Fibroblast of villous mesenchyme (primary cell): ENCODE data around the gene SHCBP1L. TPM values are rescaled to one million over a fixed set of nuclear protein-coding genes. Genes with fewer than 3 reads are reported as not detected.

Experiments used
- DNase-seq: peaks from one replicate; pipeline ENCODE4 v3.0.0-alpha.2; 2010; ENCODE audit warnings: low read depth
- H3K4me3 ChIP-seq: 2 replicates; pipeline ENCODE4 v1.5.1; 2011; ENCODE audit warnings: low read depth, mild to moderate bottlenecking, low read length
- total RNA-seq: library from RNA; depleted of rRNA; stranded (reverse); fragments of >200 nt; gene quantifications from 2 replicates; pipeline ENCODE4 v1.2.3, GENCODE V29; 2012
- TF ChIP-seq, protein P1 (sequence below): IDR thresholded peaks from 2 replicates; pipeline ENCODE4 v1.5.1; 2012; ENCODE audit warnings: low read depth, mild to moderate bottlenecking, low read length; ENCODE audit not compliant: insufficient read depth

Gene SHCBP1L
- total RNA-seq, 1 donor = under 0.01 TPM

DNA sequence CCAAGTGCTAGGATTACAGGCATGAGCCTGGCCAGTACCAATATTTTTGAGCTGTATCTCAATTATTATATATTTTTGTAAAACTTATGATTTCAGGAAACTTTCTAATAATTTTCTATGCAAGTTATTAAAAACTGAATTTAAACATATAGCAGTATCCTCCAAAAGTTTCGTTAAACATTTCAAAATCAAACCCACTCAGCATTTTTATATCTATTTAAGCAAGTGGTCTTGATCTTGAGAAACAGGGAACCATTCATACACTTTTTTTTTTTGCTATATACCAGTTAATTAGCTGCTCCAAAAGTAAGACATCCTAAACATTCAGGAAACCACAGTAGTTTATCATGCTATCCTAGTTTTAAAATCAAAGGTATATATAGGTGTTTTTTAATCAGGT is 22.0 kb downstream of the SHCBP1L start:
- TF ChIP-seq, protein P1, sequence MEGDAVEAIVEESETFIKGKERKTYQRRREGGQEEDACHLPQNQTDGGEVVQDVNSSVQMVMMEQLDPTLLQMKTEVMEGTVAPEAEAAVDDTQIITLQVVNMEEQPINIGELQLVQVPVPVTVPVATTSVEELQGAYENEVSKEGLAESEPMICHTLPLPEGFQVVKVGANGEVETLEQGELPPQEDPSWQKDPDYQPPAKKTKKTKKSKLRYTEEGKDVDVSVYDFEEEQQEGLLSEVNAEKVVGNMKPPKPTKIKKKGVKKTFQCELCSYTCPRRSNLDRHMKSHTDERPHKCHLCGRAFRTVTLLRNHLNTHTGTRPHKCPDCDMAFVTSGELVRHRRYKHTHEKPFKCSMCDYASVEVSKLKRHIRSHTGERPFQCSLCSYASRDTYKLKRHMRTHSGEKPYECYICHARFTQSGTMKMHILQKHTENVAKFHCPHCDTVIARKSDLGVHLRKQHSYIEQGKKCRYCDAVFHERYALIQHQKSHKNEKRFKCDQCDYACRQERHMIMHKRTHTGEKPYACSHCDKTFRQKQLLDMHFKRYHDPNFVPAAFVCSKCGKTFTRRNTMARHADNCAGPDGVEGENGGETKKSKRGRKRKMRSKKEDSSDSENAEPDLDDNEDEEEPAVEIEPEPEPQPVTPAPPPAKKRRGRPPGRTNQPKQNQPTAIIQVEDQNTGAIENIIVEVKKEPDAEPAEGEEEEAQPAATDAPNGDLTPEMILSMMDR = no peak
- no peak overlapping the region for H3K4me3 ChIP-seq
- DNase-seq = no peak

GRCh38 chr1:182927693-182928433 is 25.1 kb downstream of the SHCBP1L start:
- TF ChIP-seq, protein P1 = no peak
- no peak overlapping the region for H3K4me3 ChIP-seq
- DNase-seq = no peak

DNA sequence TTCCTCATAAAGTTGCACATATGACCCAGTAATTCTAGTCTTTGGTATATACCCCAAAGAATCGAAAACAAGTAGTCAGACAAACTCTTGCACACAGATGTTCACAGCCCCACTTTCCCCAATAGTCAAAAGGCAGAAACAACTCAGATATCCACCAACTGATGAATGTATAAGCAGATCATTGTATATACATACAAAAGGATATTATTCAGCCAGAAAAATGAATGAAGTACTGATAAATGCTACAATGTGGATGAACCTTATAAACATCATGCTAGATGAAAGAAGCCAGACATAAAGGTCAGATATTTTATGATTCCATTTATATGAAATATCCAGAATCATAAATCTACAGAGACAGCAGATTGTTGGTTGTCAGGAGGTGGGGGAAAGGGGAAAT is 27.3 kb downstream of the SHCBP1L start:
- TF ChIP-seq, protein P1 = no peak
- DNase-seq = no peak
- H3K4me3 ChIP-seq = no peak overlapping the region

DNA sequence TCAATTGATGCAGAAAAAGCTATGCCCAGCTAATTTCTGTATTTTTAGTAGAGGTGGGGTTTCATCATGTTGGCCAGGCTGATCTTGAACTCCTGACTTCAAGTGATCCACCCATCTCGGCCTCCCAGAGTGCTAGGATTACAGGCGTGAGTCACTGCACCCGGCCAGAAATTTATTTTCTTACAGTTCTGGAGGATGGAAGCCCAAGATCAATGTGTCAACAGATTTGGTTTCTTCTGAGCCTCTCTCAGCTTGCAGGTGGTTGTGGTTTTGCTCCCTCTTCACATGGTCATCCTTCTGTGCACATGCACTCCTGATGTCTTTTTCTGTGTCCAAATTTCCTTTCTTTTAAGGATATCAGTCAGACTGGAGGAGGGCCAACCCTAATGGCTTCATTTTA is 35.6 kb downstream of the SHCBP1L start:
- TF ChIP-seq, protein P1 = no peak
- no peak overlapping the region for H3K4me3 ChIP-seq
- no peak for DNase-seq

GRCh38 chr1:182913401-182913800 is 39.6 kb downstream of the SHCBP1L start:
- DNase-seq = no peak
- H3K4me3 ChIP-seq = no peak overlapping the region
- TF ChIP-seq, protein P1 = no peak

DNA sequence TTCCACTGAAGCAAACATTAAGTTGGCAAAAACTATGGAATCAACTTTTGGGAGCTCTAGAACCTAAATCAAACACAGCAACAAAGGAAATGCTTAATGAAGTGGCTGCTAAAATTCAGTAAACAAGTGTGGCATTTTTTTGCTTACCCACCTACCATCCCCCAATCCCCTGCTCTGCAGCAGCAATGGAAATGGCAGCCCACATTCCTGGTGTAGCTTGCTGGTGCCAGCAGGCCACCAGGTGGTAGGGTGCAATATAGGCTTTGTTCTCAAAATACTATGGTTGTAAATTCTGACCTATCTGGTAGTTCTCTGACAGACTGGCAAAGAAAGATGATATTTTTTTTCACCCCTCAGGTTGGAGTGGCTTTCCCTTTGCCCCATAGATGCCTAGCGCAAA is 42.8 kb downstream of the SHCBP1L start:
- no peak overlapping the region for H3K4me3 ChIP-seq
- TF ChIP-seq, protein P1 = no peak
- no peak for DNase-seq

DNA sequence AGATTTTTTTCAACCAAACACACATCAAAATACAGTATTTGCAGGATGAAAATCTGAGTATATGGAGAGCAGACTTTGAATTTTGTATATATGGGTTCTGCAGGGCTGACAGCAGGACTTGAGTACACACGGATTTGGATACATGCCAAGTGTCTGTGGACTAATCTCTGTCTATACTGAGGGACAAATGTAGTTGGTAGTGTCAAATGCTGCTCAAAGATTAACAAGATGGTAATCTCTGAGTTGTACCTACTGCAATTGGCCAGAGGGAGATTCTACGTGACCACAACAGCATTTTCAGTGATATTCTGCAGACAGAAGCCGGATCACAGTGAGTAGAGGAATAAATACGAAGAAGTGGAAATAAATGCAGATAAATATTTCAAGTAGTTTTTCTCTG is 43.4 kb downstream of the SHCBP1L start:
- no peak overlapping the region for H3K4me3 ChIP-seq
- no peak for DNase-seq
- TF ChIP-seq, protein P1 = no peak
